Measurements from ENCODE around the gene ELL. TPM values are rescaled to one million over a fixed set of nuclear protein-coding genes. Genes with fewer than 3 reads are reported as not detected.

Gene ELL
- total RNA-seq, 1 experiment from 2014 or later: 17.0 TPM

- H4K20me1 ChIP-seq (ENCODE audit: control insufficient read depth, insufficient read depth, insufficient read length): peaks cover 2% of the 10 kb centered on the region
- H2AK5ac ChIP-seq (ENCODE audit: insufficient read length, low read length): no peak overlapping the region
- no peaks in the 10 kb centered on the region for H3K9me3 Mint-ChIP-seq
- no peak overlapping the region for H4K91ac ChIP-seq (ENCODE audit: insufficient read length, low read depth, low read length)
- no peak overlapping the region for H4K8ac ChIP-seq (replicated peaks; ENCODE audit: insufficient read length, low read depth, low read length)
- no peak overlapping the region for H3K14ac ChIP-seq (ENCODE audit: insufficient read depth, low read length)
- no peaks in the 10 kb centered on the region for H3K23me2 ChIP-seq (ENCODE audit: insufficient read length, low read depth, low read length, poor library complexity, severe bottlenecking)
- no peak overlapping the region for H2BK20ac ChIP-seq (ENCODE audit: low read depth, low read length, poor library complexity, severe bottlenecking)
- no peak overlapping the region for H2BK5ac ChIP-seq (ENCODE audit: insufficient read length, low read length)
- peaks cover 40 to 41% of the 10 kb centered on the region in 2 experiments for H3K4me1 Mint-ChIP-seq
- no peak overlapping the region for H3T11ph ChIP-seq (ENCODE audit: low read length)
- no peak overlapping the region for H3K4ac ChIP-seq (ENCODE audit: low read depth, low read length)
- no peak overlapping the region for H2AFZ ChIP-seq (ENCODE audit: low read length)
- H3K18ac ChIP-seq (ENCODE audit: insufficient read length, low read depth, low read length): no peak overlapping the region
- WGBS (ENCODE audit: extremely low coverage, insufficient read length, low lambda C conversion rate): no CpG with 5 or more reads among the region's 6 CpGs
- no peaks in the 10 kb centered on the region for H3K27me3 ChIP-seq (ENCODE audit: insufficient read depth, low read length)
- H3K56ac ChIP-seq (ENCODE audit: insufficient read length, low read depth, low read length): no peak overlapping the region
- no peaks in the 10 kb centered on the region for H3K9me3 ChIP-seq (ENCODE audit: control insufficient read depth, low read depth, low read length)
- H3K27ac ChIP-seq (ENCODE audit: insufficient read length, low read depth, low read length): no peak overlapping the region
- H2BK15ac ChIP-seq (ENCODE audit: low read depth, low read length): no peak overlapping the region
- no peak for DNase-seq
- H3K36me3 Mint-ChIP-seq (ENCODE audit: insufficient read depth in 1 of 3, low read depth in 3 of 3): peaks cover 0 to 2% (median 0%) of the 10 kb centered on the region in 3 experiments; a peak in 1 of 7 replicates
- no peaks in the 10 kb centered on the region for H3K79me1 ChIP-seq (ENCODE audit: insufficient read depth, low read depth, low read length, poor library complexity, severe bottlenecking)
- no peak overlapping the region for H3K4me2 ChIP-seq (ENCODE audit: insufficient read depth, insufficient read length, low read length)
- no peak overlapping the region for H4K5ac ChIP-seq (ENCODE audit: insufficient read length, low read depth, low read length)
- no peak overlapping the region for H3K23ac ChIP-seq (ENCODE audit: insufficient read length, low read depth, low read length)
- H3K27ac Mint-ChIP-seq: peak overlapping the region in 2 of 3 experiments; percentile 25 to 34; a peak in 1 of 7 replicates
- H3K79me2 ChIP-seq (ENCODE audit: insufficient read depth, low read length): no peaks in the 10 kb centered on the region
- H3K4me1 ChIP-seq (ENCODE audit: insufficient read depth, low read length): no peaks in the 10 kb centered on the region; the same call in 1 of the 2 replicates
- no peak overlapping the region for H3K9ac ChIP-seq (ENCODE audit: extremely low read depth, insufficient read length, low read length)
- no peak overlapping the region for H3K4me3 Mint-ChIP-seq
- TF ChIP-seq CTCF (conservative IDR thresholded peaks at IDR 0.05): no peak
- no peak overlapping the region for H2BK12ac ChIP-seq (ENCODE audit: insufficient read length, low read depth, low read length)
- H2BK120ac ChIP-seq (ENCODE audit: low read depth, low read length, poor library complexity, severe bottlenecking): no peak overlapping the region
- H3K27me3 Mint-ChIP-seq (ENCODE audit: low read depth): no peaks in the 10 kb centered on the region
Measured at GRCh38 chr19:18490728-18491127, 31.1 kb downstream of the ELL start.
